ENCODE data around the gene SAC3D1. TPM values are rescaled to one million over a fixed set of nuclear protein-coding genes. Genes with fewer than 3 reads are reported as not detected.

SAC3D1 gene
- total RNA-seq = 25.5 and 32.0 TPM in 2 replicates

GRCh38 chr11:65040847-65041622 is at the start of gene SAC3D1:
Gene SAC3D1, plus strand, starts transcription at chr11:65041210. Its CDS starts 83 bp downstream, at chr11:65041293.
- Histone ChIP-seq H3K4me3 (ENCODE audit: low read depth, low read length) (peak within 1 kb of the TSS; percentile 69), H3K27me3 (ENCODE audit: control insufficient read depth, insufficient read depth, low read length) (no peaks in the 10 kb centered on the region), H3K36me3 (ENCODE audit: control insufficient read depth, insufficient read depth, low read length) (peaks cover 3% of the 10 kb centered on the region)
- TF ChIP-seq CTCF (IDR thresholded peaks at IDR 0.05; ENCODE audit: insufficient read depth, low read length, poor library complexity, severe bottlenecking) = no peak
- DNase-seq (ENCODE audit: low read depth) = peak; percentile 76

GRCh38 chr11:64994318-64994717 is 46.7 kb upstream of the SAC3D1 start:
- Histone ChIP-seq H3K27me3 (ENCODE audit: control insufficient read depth, insufficient read depth, low read length) (no peaks in the 10 kb centered on the region), H3K36me3 (ENCODE audit: control insufficient read depth, insufficient read depth, low read length) (no peaks in the 10 kb centered on the region), H3K4me3 (ENCODE audit: low read depth, low read length) (no peak overlapping the region)
- no peak for DNase-seq (ENCODE audit: low read depth)
- no peak for TF ChIP-seq CTCF (IDR thresholded peaks at IDR 0.05; ENCODE audit: insufficient read depth, low read length, poor library complexity, severe bottlenecking)

- TF ChIP-seq CTCF (IDR thresholded peaks at IDR 0.05; ENCODE audit: insufficient read depth, low read length, poor library complexity, severe bottlenecking) = no peak
- Histone ChIP-seq H3K36me3 (ENCODE audit: control insufficient read depth, insufficient read depth, low read length) (no peaks in the 10 kb centered on the region), H3K27me3 (ENCODE audit: control insufficient read depth, insufficient read depth, low read length) (no peaks in the 10 kb centered on the region), H3K4me3 (ENCODE audit: low read depth, low read length) (no peak overlapping the region)
- no peak for DNase-seq (ENCODE audit: low read depth)
These were observed 44.7 kb upstream of the SAC3D1 start for GRCh38 chr11:64996327-64996709.

GRCh38 chr11:64996710-64997380 is 44.2 kb upstream of the SAC3D1 start, which contains the start of gene BATF2:
Gene BATF2, minus strand, starts transcription at chr11:64996971. Its CDS starts 57 bp downstream, at chr11:64996914.
- H3K4me3 ChIP-seq (ENCODE audit: low read depth, low read length) = no peak within 1 kb of the TSS
- peak; percentile 56 for TF ChIP-seq CTCF (IDR thresholded peaks at IDR 0.05; ENCODE audit: insufficient read depth, low read length, poor library complexity, severe bottlenecking)
- H3K36me3 ChIP-seq (ENCODE audit: control insufficient read depth, insufficient read depth, low read length) = no peaks in the 10 kb centered on the region
- no peaks in the 10 kb centered on the region for H3K27me3 ChIP-seq (ENCODE audit: control insufficient read depth, insufficient read depth, low read length)
- DNase-seq (ENCODE audit: low read depth) = no peak

GRCh38 chr11:64998141-64998540 is 42.9 kb upstream of the SAC3D1 start:
- H3K36me3 ChIP-seq (ENCODE audit: control insufficient read depth, insufficient read depth, low read length) = no peaks in the 10 kb centered on the region
- no peaks in the 10 kb centered on the region for H3K27me3 ChIP-seq (ENCODE audit: control insufficient read depth, insufficient read depth, low read length)
- DNase-seq (ENCODE audit: low read depth) = no peak
- no peak overlapping the region for H3K4me3 ChIP-seq (ENCODE audit: low read depth, low read length)
- TF ChIP-seq CTCF (IDR thresholded peaks at IDR 0.05; ENCODE audit: insufficient read depth, low read length, poor library complexity, severe bottlenecking) = no peak
